Stomach (tissue), 9 donors: ENCODE measurements around the gene SH3GL1. TPM values are rescaled to one million over a fixed set of nuclear protein-coding genes. Genes with fewer than 3 reads are reported as not detected.

Experiments used
- DNase-seq, 2 donors: peaks; one replicate each; pipeline versions ENCODE4 v3.0.0 to v3.0.0-alpha.2; 2013 to 2019
- H3K27ac ChIP-seq, 5 donors: fragments of 200-600 bp in 4 of 5; sonication (generic) in 4 of 5; one replicate each; pipeline ENCODE4 v1.5.1; 2013 to 2019; ENCODE audit warnings: mild to moderate bottlenecking in 1 of 5, moderate library complexity in 1 of 5
- H3K27me3 ChIP-seq, 3 donors: fragments of 200-600 bp; sonication (generic); one replicate each; pipeline ENCODE4 v1.5.1; 2017 to 2019; ENCODE audit warnings: mixed run types in 1 of 3
- H3K36me3 ChIP-seq, 4 donors: fragments of 200-600 bp; sonication (generic); 1 replicate in 3 of 4; 2 replicates in 1 of 4; pipeline ENCODE4 v1.5.1; 2016 to 2019
- H3K4me1 ChIP-seq, 4 donors: fragments of 200-600 bp; sonication (generic); one replicate each; pipeline ENCODE4 v1.5.1; 2016 to 2019
- H3K4me3 ChIP-seq, 4 donors: fragments of 200-600 bp; sonication (generic) in 3 of 4; one replicate each; pipeline ENCODE4 v1.5.1; 2016 to 2019; ENCODE audit warnings: mild to moderate bottlenecking in 1 of 4
- H3K9me3 ChIP-seq, 4 donors: fragments of 200-600 bp; sonication (generic); one replicate each; pipeline ENCODE4 v1.5.1; 2016 to 2019
- CTCF ChIP-seq, 7 experiments: fragments of 450-650 bp in 4 of 7; fragments of 200-600 bp in 3 of 7; sonication (generic) in 3 of 7; IDR thresholded peaks; one replicate each; pipeline ENCODE4 v1.5.1; 2016 to 2019; ENCODE audit warnings: antibody characterized with exemption in 7 of 7, control low read depth in 2 of 7, mild to moderate bottlenecking in 1 of 7
- EP300 ChIP-seq: sonication (generic); formaldehyde crosslinking; IDR thresholded peaks from one replicate; pipeline ENCODE4 v1.6.1; 2017; ENCODE audit warnings: antibody characterized with exemption
- POLR2A ChIP-seq, 4 donors: fragments of 450-650 bp; IDR thresholded peaks; one replicate each; pipeline ENCODE4 v1.6.1; 2016; ENCODE audit warnings: antibody characterized with exemption in 4 of 4, control low read depth in 2 of 4, mild to moderate bottlenecking in 1 of 4, moderate library complexity in 1 of 4
- POLR2AphosphoS5 ChIP-seq, 3 donors: sonication (generic); formaldehyde crosslinking; IDR thresholded peaks; one replicate each; pipeline ENCODE4 v1.6.1; 2016; ENCODE audit warnings: antibody characterized with exemption in 3 of 3
- whole genome bisulfite sequencing, 5 donors: extraction: QIAGEN DNeasy Blood & Tissue Kit in 3 of 5; methylation state at CpG; one replicate each; pipeline versions ENCODE4 v1.1.5 to v1.1.7; 2013 to 2018; 5-methylcytosine and 5-hydroxymethylcytosine counted together
- intact Hi-C: fragments of 100-400 bp; cut with DNase I; formaldehyde crosslinking; loops from one replicate; pipeline ENCODE4 v1.15.1; 2023; ENCODE audit warnings: low total_unique reads
- polyA plus RNA-seq, 3 donors: library from polyadenylated mRNA; stranded (reverse); fragments of 200-250 nt; gene quantifications; one replicate each; pipeline ENCODE4 v1.2.3, GENCODE V29; 2013
- total RNA-seq, 5 donors: library from RNA; depleted of rRNA; stranded (reverse); fragments of >200 nt; gene quantifications; one replicate each; pipeline versions ENCODE4 v1.1.0 to v1.2.3, GENCODE V29; 2014 to 2016
- donor health status: healthy with polysubstance abuse.
- donor health status: Bipolar disorder and iron deficiency.
- donor health status: healthy.

The SH3GL1 gene
- total and polyA plus RNA-seq, 8 donors: 14.8 to 111 (median 36.9) TPM

- H3K9me3 ChIP-seq: no peaks in the 10 kb centered on the region
- DNase-seq: peak in 1 of 2 donors; percentile 69
- peak overlapping the region; percentile 42 to 87 (median 82) for H3K27ac ChIP-seq
- no peaks in the 10 kb centered on the region for H3K27me3 ChIP-seq
- WGBS, 5 donors: 20 to 26% (median 23%) methylated on average over 21 of the region's 21 CpGs
- H3K36me3 ChIP-seq: peaks cover 11 to 20% (median 14%) of the 10 kb centered on the region in 4 donors
- H3K4me1 ChIP-seq: peaks cover 76 to 94% (median 90%) of the 10 kb centered on the region in 4 donors
- peak overlapping the region in 3 of 4 donors; percentile 19 to 22 (median 20) for H3K4me3 ChIP-seq
- intact Hi-C loops: no loop called here
- TF ChIP-seq POLR2A (IDR thresholded peaks at IDR 0.05) (no peak), POLR2AphosphoS5 (IDR thresholded peaks at IDR 0.05) (peak in 1 of 3 donors; percentile 10)
Observed at GRCh38 chr19:4390567-4391305, 9.6 kb downstream of the SH3GL1 start.

DNA sequence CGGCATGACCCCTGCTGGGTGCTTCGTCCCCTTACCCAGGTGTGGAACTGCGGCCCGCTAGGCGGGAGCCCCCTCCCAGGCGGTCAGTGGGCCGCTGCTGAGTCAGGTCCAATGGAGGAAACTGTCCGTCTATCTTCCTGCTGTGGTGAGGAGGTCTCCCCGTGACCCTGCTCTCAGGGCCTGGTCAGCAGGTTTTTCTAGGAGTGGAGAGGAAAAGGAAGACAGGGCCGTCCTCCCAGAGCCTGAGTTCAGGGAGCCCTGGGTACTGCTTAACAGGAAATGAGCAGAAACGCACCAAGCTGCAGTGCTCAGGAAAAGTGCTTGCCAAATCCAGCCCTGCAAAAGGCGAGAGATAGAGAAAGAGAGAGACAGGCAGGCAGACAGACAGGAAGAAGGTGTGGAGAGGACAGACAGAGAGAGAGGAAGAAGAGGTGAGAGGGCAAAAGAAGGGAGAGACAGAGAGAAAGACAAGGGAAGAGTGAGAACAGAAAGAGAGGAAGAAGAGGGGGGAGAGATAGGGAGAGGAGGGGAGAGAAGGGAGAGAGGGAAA lies 10.3 kb downstream of the SH3GL1 start:
- H3K4me1 ChIP-seq: peaks cover 82 to 94% (median 90%) of the 10 kb centered on the region in 4 donors

GRCh38 chr19:4389511-4390016 lies 10.8 kb downstream of the SH3GL1 start:
- peak overlapping the region; percentile 42 to 87 (median 82) for H3K27ac ChIP-seq
- no peaks in the 10 kb centered on the region for H3K27me3 ChIP-seq
- DNase-seq: no peak
- H3K36me3 ChIP-seq: peaks cover 0 to 19% (median 13%) of the 10 kb centered on the region in 4 donors
- intact Hi-C loops: no loop called here
- 43 to 59% (median 54%) methylated on average over 14 to 17 of the region's 17 CpGs for WGBS, 5 donors
- H3K9me3 ChIP-seq: no peaks in the 10 kb centered on the region
- H3K4me3 ChIP-seq: peak overlapping the region in 1 of 4 donors; percentile 22
- TF ChIP-seq POLR2AphosphoS5 (IDR thresholded peaks at IDR 0.05) (no peak), CTCF (IDR thresholded peaks at IDR 0.05) (no peak), EP300 (no peak), POLR2A (IDR thresholded peaks at IDR 0.05) (no peak)
- peaks cover 79 to 94% (median 89%) of the 10 kb centered on the region in 4 donors for H3K4me1 ChIP-seq

More for the DNA sequence above, 10.3 kb downstream of the SH3GL1 start:
- intact Hi-C loops: no loop called here
- no peaks in the 10 kb centered on the region for H3K27me3 ChIP-seq
- peak overlapping the region; percentile 42 to 87 (median 82) for H3K27ac ChIP-seq
- 38 to 54% (median 50%) methylated on average over 10 to 12 of the region's 12 CpGs for whole genome bisulfite sequencing, 5 donors
- H3K4me3 ChIP-seq: peak overlapping the region in 3 of 4 donors; percentile 7 to 22 (median 20)
- no peaks in the 10 kb centered on the region for H3K9me3 ChIP-seq
- peaks cover 5 to 20% (median 13%) of the 10 kb centered on the region in 4 donors for H3K36me3 ChIP-seq
- DNase-seq: peak in 1 of 2 donors; percentile 68
- TF ChIP-seq POLR2AphosphoS5 (IDR thresholded peaks at IDR 0.05) (peak in 1 of 3 donors; percentile 26), CTCF (IDR thresholded peaks at IDR 0.05) (no peak), POLR2A (IDR thresholded peaks at IDR 0.05) (no peak)

DNA sequence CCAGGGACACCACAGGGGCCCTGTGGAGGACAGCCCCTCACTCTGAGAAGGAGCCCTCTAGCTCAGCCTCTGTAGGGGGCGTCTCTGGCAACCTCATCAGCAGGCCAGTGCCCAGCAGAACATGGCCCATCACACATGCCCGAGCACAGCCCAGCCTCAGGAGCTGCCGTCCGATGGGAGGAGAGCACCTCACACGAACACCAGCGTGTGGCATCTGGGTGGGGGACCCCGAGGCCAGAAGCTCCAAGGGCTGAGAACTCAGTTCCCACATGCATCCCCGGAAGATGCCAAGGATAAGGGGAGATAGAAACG lies 11.3 kb downstream of the SH3GL1 start:
- Histone ChIP-seq H3K4me1 (peaks cover 78 to 94% (median 88%) of the 10 kb centered on the region in 4 donors), H3K36me3 (peaks cover 0 to 21% (median 17%) of the 10 kb centered on the region in 4 donors), H3K27ac (peak overlapping the region; percentile 69 to 87 (median 82)), H3K27me3 (no peaks in the 10 kb centered on the region), H3K9me3 (no peaks in the 10 kb centered on the region), H3K4me3 (no peak overlapping the region)
- WGBS, 5 donors: 48 to 74% (median 51%) methylated on average over 9 of the region's 9 CpGs
- TF ChIP-seq EP300 (no peak), CTCF (IDR thresholded peaks at IDR 0.05) (no peak), POLR2AphosphoS5 (IDR thresholded peaks at IDR 0.05) (no peak), POLR2A (IDR thresholded peaks at IDR 0.05) (no peak)
- DNase-seq: no peak
- intact Hi-C loops: no loop called here
